G401 (cell line): ENCODE data around the gene TMEM62. TPM values are rescaled to one million over a fixed set of nuclear protein-coding genes. Genes with fewer than 3 reads are reported as not detected.
"Not testable (repeated sequence)": the region's sequence is repeated elsewhere in the genome, so short reads cannot be mapped to it uniquely, and the experiment has no call there.

ENCODE experiments used
- DNase-seq: peaks from one replicate; pipeline ENCODE4 v3.0.0-alpha.2; 2015; ENCODE audit warnings: low spot score
- in situ Hi-C: cut with HindIII; loops from 2 replicates; pipeline ENCODE4 v1.10.0; 2016; ENCODE audit warnings: low sequenced_read_pairs, mixed read lengths
- total RNA-seq: library from RNA; depleted of rRNA; stranded (reverse); fragments of >200 nt; shearing (Covaris generic); gene quantifications from 2 replicates; pipeline ENCODE4 v1.2.3, GENCODE V29; 2014

The TMEM62 gene
- total RNA-seq, 1 experiment from 2014 or later: 22.0 TPM

- in situ Hi-C loops, DNase-seq: not testable (repeated sequence)
These were observed 33.9 kb downstream of the TMEM62 start for GRCh38 chr15:43167261-43167660.

GRCh38 chr15:43168192-43169107, 35.1 kb downstream of the TMEM62 start:
- in situ Hi-C loops: no loop called here
- DNase-seq: peak; percentile 74

GRCh38 chr15:43169888-43170287, 36.5 kb downstream of the TMEM62 start:
- in situ Hi-C loops: no loop called here
- no peak for DNase-seq

- in situ Hi-C loops, DNase-seq: not testable (repeated sequence)
These were observed 42.4 kb downstream of the TMEM62 start for GRCh38 chr15:43175656-43176309.

- DNase-seq, in situ Hi-C loops: not testable (repeated sequence)
These were observed 43.8 kb downstream of the TMEM62 start for GRCh38 chr15:43177147-43177546.

- in situ Hi-C loops: no loop called here
- no peak for DNase-seq
These were observed 49.9 kb downstream of the TMEM62 start for GRCh38 chr15:43183270-43183669.

- in situ Hi-C loops: no loop called here
- DNase-seq: peak; percentile 10
These were observed 51.2 kb downstream of the TMEM62 start for GRCh38 chr15:43184407-43185124.

GRCh38 chr15:43185157-43186002, 52.0 kb downstream of the TMEM62 start, which contains the start of gene CCNDBP1:
Gene CCNDBP1 (plus strand): TSS chr15:43185403. CDS start chr15:43185499, 96 bp downstream.
- in situ Hi-C loops: no loop called here
- DNase-seq: peak; percentile 95

GRCh38 chr15:43186003-43186353, 52.6 kb downstream of the TMEM62 start:
- peak; percentile 44 for DNase-seq
- in situ Hi-C loops: no loop called here

- in situ Hi-C loops: no loop called here
- DNase-seq: peak; percentile 60
These were observed 54.3 kb downstream of the TMEM62 start for GRCh38 chr15:43187544-43188155.

GRCh38 chr15:43189296-43189695, 55.9 kb downstream of the TMEM62 start:
- DNase-seq: no peak
- in situ Hi-C loops: no loop called here

- in situ Hi-C loops: no loop called here
- peak; percentile 17 for DNase-seq
These were observed 56.8 kb downstream of the TMEM62 start for GRCh38 chr15:43190178-43190577.

- in situ Hi-C loops: no loop called here
- DNase-seq: no peak
These were observed 60.3 kb downstream of the TMEM62 start for GRCh38 chr15:43193710-43194109.

- no peak for DNase-seq
- in situ Hi-C loops: no loop called here
These were observed 61.4 kb downstream of the TMEM62 start for GRCh38 chr15:43194795-43195194.

GRCh38 chr15:43196760-43197548, 63.6 kb downstream of the TMEM62 start:
- in situ Hi-C loops: no loop called here
- no peak for DNase-seq

- DNase-seq, in situ Hi-C loops: not testable (repeated sequence)
These were observed 64.4 kb downstream of the TMEM62 start for GRCh38 chr15:43197773-43198172.

GRCh38 chr15:43198556-43198955, 65.2 kb downstream of the TMEM62 start:
- in situ Hi-C loops, DNase-seq: not testable (repeated sequence)

- in situ Hi-C loops: no loop called here
- DNase-seq: no peak
These were observed 65.6 kb downstream of the TMEM62 start for GRCh38 chr15:43198992-43199391.
